Erythroblast (primary cell): ENCODE data around the gene H6PD.

ENCODE experiments used
- GATA1 ChIP-seq: IDR thresholded peaks from 2 replicates; pipeline ENCODE4 v1.6.1; 2011; ENCODE audit warnings: low read depth, mild to moderate bottlenecking, control low read depth, low read length, moderate library complexity
- POLR2A ChIP-seq: IDR thresholded peaks from 2 replicates; pipeline ENCODE4 v1.6.1; 2011; ENCODE audit warnings: mild to moderate bottlenecking, low read length

DNA sequence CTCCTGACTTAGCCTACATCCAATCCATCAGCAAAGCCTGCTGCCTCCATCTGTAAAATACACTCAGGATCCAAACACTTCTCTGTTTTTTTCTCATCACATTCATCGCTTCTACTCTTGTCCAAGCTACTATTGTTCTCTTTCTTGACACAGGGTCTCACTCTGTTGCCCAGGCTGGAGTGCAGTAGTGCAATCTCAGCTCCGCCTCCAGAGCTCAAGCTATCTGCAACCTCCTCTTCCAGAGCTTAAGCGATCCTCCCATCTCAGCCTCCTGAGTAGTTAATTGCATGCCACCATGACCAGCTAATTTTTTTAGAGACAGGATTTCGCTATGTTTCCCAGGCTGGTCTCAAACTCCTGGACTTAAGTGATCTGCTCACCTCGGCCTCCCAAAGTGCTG lies 44.3 kb upstream of the H6PD start:
- no peak for TF ChIP-seq POLR2A
- TF ChIP-seq GATA1: no peak
